H1 (cell line): ENCODE measurements around the gene GLTP.

Experiments
- CEBPB ChIP-seq: IDR thresholded peaks from 2 replicates; pipeline ENCODE4 v1.6.1; 2012; ENCODE audit warnings: low read depth, low read length
- CHD1 ChIP-seq: IDR thresholded peaks from 2 replicates; pipeline ENCODE4 v1.6.1; 2012; ENCODE audit warnings: low read depth, low read length, improper control_type of control experiment
- EZH2 ChIP-seq: fragments of 200-600 bp; sonication (generic); IDR thresholded peaks from 2 replicates; pipeline ENCODE4 v1.7.1; 2012; ENCODE audit warnings: low read depth, mild to moderate bottlenecking, moderate library complexity, low read length, inconsistent platforms; ENCODE audit not compliant: severe bottlenecking
- FOSL1 ChIP-seq: IDR thresholded peaks from 2 replicates; pipeline ENCODE4 v1.6.1; 2011; ENCODE audit warnings: mild to moderate bottlenecking, low read depth, low read length, moderate library complexity; ENCODE audit not compliant: insufficient read depth
- HDAC2 ChIP-seq, 2 experiments: fragments of 300-600 bp in 1 of 2; sonication (generic) in 1 of 2; IDR thresholded peaks; 2 replicates each; pipeline ENCODE4 v1.6.1; 2011 to 2012; ENCODE audit warnings: low read depth in 2 of 2, low read length in 2 of 2, mild to moderate bottlenecking in 2 of 2, moderate library complexity in 2 of 2, borderline replicate concordance in 1 of 2, inconsistent platforms in 1 of 2
- SP1 ChIP-seq: IDR thresholded peaks from 2 replicates; pipeline ENCODE4 v1.6.1; 2011; ENCODE audit warnings: low read depth, low read length
- SP2 ChIP-seq: IDR thresholded peaks from 2 replicates; pipeline ENCODE4 v1.6.1; 2012; ENCODE audit warnings: mild to moderate bottlenecking, low read length, inconsistent platforms
- TAF1 ChIP-seq: IDR thresholded peaks from 2 replicates; pipeline ENCODE4 v1.6.1; 2011; ENCODE audit warnings: mild to moderate bottlenecking, low read depth, low read length
- TBP ChIP-seq: IDR thresholded peaks from 2 replicates; pipeline ENCODE4 v1.6.1; 2011; ENCODE audit warnings: low read depth, low read length, improper control_type of control experiment
- ZNF274 ChIP-seq: IDR thresholded peaks from 2 replicates; pipeline ENCODE4 v1.7.0; 2012; ENCODE audit warnings: low read length, borderline replicate concordance; ENCODE audit errors: extremely low read depth
- TF ChIP-seq, protein P1 (sequence below), 3 experiments: IDR thresholded peaks; 1 replicate in 2 of 3; 2 replicates in 1 of 3; pipeline versions ENCODE4 v1.5.1 to v1.6.1; 2011; ENCODE audit warnings: low read length in 3 of 3, mild to moderate bottlenecking in 3 of 3, inconsistent platforms in 2 of 3, low read depth in 1 of 3, moderate library complexity in 1 of 3; ENCODE audit not compliant: insufficient read depth in 1 of 3; ENCODE audit errors: control extremely low read depth in 1 of 3
- TF ChIP-seq, protein P2 (sequence below): IDR thresholded peaks from 2 replicates; pipeline ENCODE4 v1.6.1; 2012; ENCODE audit warnings: inconsistent platforms

DNA sequence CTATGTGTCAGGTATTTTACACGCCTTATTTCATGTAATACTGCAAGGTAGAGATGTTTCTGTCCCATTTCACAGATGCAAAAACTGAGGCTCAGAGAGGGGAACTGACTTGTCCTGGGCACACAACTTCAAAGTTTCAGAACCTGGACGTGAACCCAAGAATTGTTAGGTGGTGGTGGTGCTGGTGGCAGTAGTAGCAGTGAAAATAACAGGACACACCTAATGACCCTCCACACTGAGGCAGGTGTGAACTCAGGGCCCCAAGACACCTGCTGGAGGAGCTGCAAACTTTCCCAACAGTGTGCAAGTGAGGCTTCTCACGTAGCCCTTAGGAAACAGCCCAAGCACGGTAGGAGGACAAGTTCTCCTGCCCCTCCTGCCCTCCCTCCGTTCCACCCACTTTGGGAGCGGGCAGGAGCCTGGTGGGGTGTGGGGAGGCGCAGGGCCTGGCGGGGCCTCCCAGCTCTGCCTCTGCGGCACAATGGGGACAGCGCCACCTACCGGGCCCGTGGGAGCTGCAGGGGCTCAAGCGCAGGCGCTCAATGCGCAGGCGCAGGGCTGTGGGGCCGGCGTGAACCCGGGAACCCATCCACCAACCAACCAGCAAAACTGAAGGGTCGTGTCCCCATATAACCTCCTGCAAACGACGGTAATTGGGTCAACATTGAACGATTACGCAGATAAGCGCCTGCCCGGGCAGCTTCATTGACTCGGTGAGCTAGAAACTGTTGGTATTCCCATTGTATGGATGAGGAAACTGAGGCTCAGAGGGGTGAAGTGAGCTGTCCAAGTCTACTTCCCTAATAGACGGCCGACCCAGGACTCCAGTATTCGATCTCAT is 35.1 kb downstream of the GLTP start:
- TF ChIP-seq, protein P1, sequence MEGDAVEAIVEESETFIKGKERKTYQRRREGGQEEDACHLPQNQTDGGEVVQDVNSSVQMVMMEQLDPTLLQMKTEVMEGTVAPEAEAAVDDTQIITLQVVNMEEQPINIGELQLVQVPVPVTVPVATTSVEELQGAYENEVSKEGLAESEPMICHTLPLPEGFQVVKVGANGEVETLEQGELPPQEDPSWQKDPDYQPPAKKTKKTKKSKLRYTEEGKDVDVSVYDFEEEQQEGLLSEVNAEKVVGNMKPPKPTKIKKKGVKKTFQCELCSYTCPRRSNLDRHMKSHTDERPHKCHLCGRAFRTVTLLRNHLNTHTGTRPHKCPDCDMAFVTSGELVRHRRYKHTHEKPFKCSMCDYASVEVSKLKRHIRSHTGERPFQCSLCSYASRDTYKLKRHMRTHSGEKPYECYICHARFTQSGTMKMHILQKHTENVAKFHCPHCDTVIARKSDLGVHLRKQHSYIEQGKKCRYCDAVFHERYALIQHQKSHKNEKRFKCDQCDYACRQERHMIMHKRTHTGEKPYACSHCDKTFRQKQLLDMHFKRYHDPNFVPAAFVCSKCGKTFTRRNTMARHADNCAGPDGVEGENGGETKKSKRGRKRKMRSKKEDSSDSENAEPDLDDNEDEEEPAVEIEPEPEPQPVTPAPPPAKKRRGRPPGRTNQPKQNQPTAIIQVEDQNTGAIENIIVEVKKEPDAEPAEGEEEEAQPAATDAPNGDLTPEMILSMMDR (IDR thresholded peaks at IDR 0.05; ENCODE audit: control extremely low read depth in 1 of 3, insufficient read depth in 1 of 3, low read depth in 1 of 3, low read length in 3 of 3), result peak; percentile 95 to 96 (median 95)
- TF ChIP-seq, protein P2, sequence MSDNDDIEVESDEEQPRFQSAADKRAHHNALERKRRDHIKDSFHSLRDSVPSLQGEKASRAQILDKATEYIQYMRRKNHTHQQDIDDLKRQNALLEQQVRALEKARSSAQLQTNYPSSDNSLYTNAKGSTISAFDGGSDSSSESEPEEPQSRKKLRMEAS, result peak; percentile 43
- TF ChIP-seq ZNF274 (no peak), TBP (no peak), FOSL1 (no peak), CHD1 (no peak), TAF1 (no peak), HDAC2 (IDR thresholded peaks at IDR 0.05; ENCODE audit: borderline replicate concordance in 1 of 2, low read depth in 2 of 2, low read length in 2 of 2) (0 out of 4 replicates have a peak, but pooled peaks of 1 of the 2 experiments have one; percentile 71), SP1 (no peak), EZH2 (no peak), CEBPB (no peak), SP2 (no peak)
